DND-41 (cell line): ENCODE results near the gene EMC8.

Experiments used
- ATAC-seq: fragments of 200-7000 bp; cut with Tn5 transposase; 3 replicates; pipeline ENCODE4 v1.9.1; 2021; ENCODE audit warnings: low read depth; ENCODE audit not compliant: insufficient read depth
- DNase-seq: peaks from one replicate; pipeline ENCODE4 v3.0.0-alpha.2; 2020
- H2AFZ ChIP-seq: 2 replicates; pipeline ENCODE4 v1.6.0; 2012; ENCODE audit warnings: low read depth, low read length
- H3K27ac ChIP-seq: 2 replicates; pipeline ENCODE4 v1.5.1; 2012; ENCODE audit warnings: low read length, inconsistent platforms
- H3K27me3 ChIP-seq: fragments of 200-600 bp; sonication (generic); 2 replicates; pipeline ENCODE4 v1.6.0; 2012; ENCODE audit warnings: low read length, mild to moderate bottlenecking, inconsistent platforms; ENCODE audit not compliant: insufficient read depth, poor library complexity
- H3K36me3 ChIP-seq: 2 replicates; pipeline ENCODE4 v1.5.1; 2012; ENCODE audit warnings: low read length, inconsistent platforms; ENCODE audit not compliant: insufficient read depth
- H3K4me1 ChIP-seq: 2 replicates; pipeline ENCODE4 v1.5.1; 2012; ENCODE audit warnings: mild to moderate bottlenecking, low read length; ENCODE audit not compliant: insufficient read depth
- H3K4me2 ChIP-seq: 2 replicates; pipeline ENCODE4 v1.6.0; 2012; ENCODE audit warnings: mild to moderate bottlenecking, moderate library complexity, low read length, inconsistent platforms; ENCODE audit not compliant: insufficient read depth
- H3K4me3 ChIP-seq, 2 experiments: fragments of 200-600 bp in 1 of 2; shearing (Covaris generic) in 1 of 2; 2 replicates each; pipeline ENCODE4 v1.5.1; 2012 to 2016; ENCODE audit warnings: inconsistent platforms in 2 of 2, low read length in 2 of 2, mild to moderate bottlenecking in 2 of 2, low read depth in 1 of 2, moderate library complexity in 1 of 2
- H3K79me2 ChIP-seq: 2 replicates; pipeline ENCODE4 v1.6.0; 2012; ENCODE audit warnings: low read length, inconsistent platforms; ENCODE audit not compliant: insufficient read depth
- H3K9ac ChIP-seq: 2 replicates; pipeline ENCODE4 v1.6.0; 2012; ENCODE audit warnings: low read depth, mild to moderate bottlenecking, inconsistent platforms, low read length, moderate library complexity
- H3K9me3 ChIP-seq: 2 replicates; pipeline ENCODE4 v1.5.1; 2012; ENCODE audit warnings: low read length, moderate library complexity, mild to moderate bottlenecking, inconsistent platforms; ENCODE audit not compliant: insufficient read depth, severe bottlenecking
- H4K20me1 ChIP-seq: 2 replicates; pipeline ENCODE4 v1.6.0; 2012; ENCODE audit warnings: low read length; ENCODE audit not compliant: insufficient read depth
- EZH2 ChIP-seq: IDR thresholded peaks from 3 replicates; pipeline ENCODE4 v1.6.1; 2012; ENCODE audit warnings: borderline replicate concordance, low read depth, mild to moderate bottlenecking, moderate library complexity, low read length, inconsistent platforms; ENCODE audit not compliant: severe bottlenecking
- TF ChIP-seq, protein P1 (sequence below): IDR thresholded peaks from 2 replicates; pipeline ENCODE4 v1.5.1; 2012; ENCODE audit warnings: borderline replicate concordance, low read length, moderate library complexity, mild to moderate bottlenecking; ENCODE audit not compliant: poor library complexity, severe bottlenecking; ENCODE audit errors: extremely low read depth

The EMC8 gene

DNA sequence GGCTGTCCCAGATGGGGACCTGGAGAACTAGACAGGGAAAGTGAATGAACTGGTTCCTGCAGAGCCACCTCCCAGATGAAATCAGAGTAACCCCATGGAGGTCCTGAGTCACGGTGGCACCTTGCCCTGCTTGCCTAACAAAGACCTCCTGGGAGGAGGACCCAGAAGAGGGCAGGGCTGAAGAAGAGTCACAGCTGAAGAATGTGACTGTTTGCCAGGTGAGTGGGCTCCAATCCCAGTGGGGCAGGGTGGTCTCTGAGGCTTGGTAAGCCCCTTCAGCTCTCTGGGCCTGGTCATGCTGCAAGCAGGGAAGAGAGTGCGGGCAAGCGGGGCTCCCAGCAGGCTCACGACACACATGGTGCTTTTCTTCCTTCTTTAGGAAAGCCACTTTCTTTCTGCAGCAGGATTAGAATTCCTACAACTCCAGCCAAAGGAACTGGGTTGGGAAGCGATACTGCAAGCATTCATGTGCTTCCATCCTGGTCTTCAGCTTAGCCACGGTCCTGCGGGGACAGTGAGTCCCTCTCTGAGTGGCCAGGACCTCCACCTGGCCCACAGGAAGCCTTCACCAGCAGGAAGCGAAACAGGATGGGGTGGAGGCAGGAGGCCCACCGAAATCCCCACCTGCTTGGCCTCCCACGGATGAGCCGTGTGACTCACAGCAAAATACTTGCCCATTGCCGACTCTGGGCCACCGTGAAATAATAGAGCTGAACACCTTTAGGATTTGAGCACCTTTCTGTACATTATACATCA is 52.7 kb downstream of the EMC8 start:
- DNase-seq (no peak), ATAC-seq (no peak)
- H3K4me1 ChIP-seq, result peaks cover 11% of the 10 kb centered on the region
- no peaks in the 10 kb centered on the region for H3K79me2 ChIP-seq
- H3K27ac ChIP-seq, result no peak overlapping the region
- no peak overlapping the region for H2AFZ ChIP-seq
- no peak overlapping the region for H3K9ac ChIP-seq
- no peaks in the 10 kb centered on the region for H3K9me3 ChIP-seq
- H3K36me3 ChIP-seq, result no peaks in the 10 kb centered on the region
- TF ChIP-seq, protein P1, sequence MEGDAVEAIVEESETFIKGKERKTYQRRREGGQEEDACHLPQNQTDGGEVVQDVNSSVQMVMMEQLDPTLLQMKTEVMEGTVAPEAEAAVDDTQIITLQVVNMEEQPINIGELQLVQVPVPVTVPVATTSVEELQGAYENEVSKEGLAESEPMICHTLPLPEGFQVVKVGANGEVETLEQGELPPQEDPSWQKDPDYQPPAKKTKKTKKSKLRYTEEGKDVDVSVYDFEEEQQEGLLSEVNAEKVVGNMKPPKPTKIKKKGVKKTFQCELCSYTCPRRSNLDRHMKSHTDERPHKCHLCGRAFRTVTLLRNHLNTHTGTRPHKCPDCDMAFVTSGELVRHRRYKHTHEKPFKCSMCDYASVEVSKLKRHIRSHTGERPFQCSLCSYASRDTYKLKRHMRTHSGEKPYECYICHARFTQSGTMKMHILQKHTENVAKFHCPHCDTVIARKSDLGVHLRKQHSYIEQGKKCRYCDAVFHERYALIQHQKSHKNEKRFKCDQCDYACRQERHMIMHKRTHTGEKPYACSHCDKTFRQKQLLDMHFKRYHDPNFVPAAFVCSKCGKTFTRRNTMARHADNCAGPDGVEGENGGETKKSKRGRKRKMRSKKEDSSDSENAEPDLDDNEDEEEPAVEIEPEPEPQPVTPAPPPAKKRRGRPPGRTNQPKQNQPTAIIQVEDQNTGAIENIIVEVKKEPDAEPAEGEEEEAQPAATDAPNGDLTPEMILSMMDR, result no peak
- no peak for TF ChIP-seq EZH2
- H3K4me3 ChIP-seq, result no peak overlapping the region
- no peak overlapping the region for H3K4me2 ChIP-seq
- peaks cover 25% of the 10 kb centered on the region for H3K27me3 ChIP-seq
- peaks cover 3% of the 10 kb centered on the region; the same call in 1 of the 2 replicates for H4K20me1 ChIP-seq

DNA sequence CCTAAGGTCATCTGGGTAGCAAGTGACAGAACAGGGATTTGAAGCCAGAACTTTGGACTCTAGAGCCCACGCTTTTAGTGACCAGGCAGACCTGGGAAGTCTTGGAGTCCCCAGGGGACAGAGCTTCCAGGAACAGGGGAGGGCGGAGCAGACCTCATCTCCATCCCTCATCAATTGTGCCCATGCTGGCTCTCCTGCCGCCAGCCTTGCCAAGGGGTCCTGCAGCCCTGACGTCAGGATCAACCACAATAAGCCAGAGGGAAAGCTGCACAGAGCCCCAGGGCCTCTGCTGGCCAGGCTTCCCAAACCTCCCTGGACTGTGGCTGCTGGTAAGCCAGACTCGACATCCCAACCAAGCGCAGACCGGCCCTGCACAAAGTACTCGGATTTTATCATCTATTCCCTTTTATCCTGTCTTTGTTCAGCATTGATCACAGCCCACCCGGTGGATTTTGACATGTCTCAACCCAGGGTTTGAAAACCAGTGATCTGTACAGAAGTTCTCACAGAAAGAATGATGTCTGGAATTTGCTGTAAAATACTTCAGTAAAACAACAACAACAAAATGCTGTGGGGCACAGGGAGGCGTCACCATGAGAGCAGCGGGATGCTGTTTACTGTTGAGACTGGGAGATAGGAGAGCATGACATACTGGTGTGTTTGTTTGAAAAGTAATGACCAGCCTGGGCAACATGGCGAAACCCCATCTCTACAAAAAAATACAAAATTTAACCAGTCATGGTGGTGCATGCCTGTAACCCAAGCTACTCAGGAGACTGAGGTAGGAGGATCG is 60.2 kb downstream of the EMC8 start:
- no peaks in the 10 kb centered on the region for H3K36me3 ChIP-seq
- DNase-seq (no peak), ATAC-seq (no peak)
- no peaks in the 10 kb centered on the region for H3K9me3 ChIP-seq
- H3K79me2 ChIP-seq, result no peaks in the 10 kb centered on the region
- no peaks in the 10 kb centered on the region for H3K27me3 ChIP-seq
- no peaks in the 10 kb centered on the region for H3K4me1 ChIP-seq
- H3K9ac ChIP-seq, result no peak overlapping the region
- no peak overlapping the region for H3K4me3 ChIP-seq
- no peaks in the 10 kb centered on the region for H4K20me1 ChIP-seq
- H3K27ac ChIP-seq, result no peak overlapping the region
- no peak overlapping the region for H3K4me2 ChIP-seq
- TF ChIP-seq, protein P1, result no peak
- no peak for TF ChIP-seq EZH2
- no peak overlapping the region for H2AFZ ChIP-seq

DNA sequence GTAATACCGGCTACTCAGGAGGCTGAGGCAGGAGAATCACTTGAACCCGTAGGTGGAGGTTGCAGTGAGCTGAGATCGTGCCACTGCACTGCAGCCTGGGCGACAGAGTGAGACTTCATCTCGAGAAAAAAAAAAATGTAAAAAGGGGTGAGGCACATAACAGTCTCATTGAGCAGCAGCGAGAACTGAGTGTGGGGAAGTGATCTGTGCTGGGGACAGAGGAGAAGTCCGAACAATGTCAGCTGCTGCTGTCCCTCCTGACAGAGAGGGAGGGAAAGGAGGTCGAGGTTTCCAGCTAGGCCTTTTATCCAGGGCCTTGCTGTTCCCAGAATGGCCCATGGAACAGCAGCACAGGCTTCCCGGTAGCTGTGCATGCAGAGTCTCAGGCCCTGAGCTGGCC is 62.4 kb downstream of the EMC8 start:
- Histone ChIP-seq H3K4me2 (no peak overlapping the region), H3K27ac (no peak overlapping the region), H2AFZ (no peak overlapping the region), H3K27me3 (no peaks in the 10 kb centered on the region), H3K4me1 (no peaks in the 10 kb centered on the region), H3K4me3 (no peak overlapping the region), H3K9ac (no peak overlapping the region), H3K9me3 (no peaks in the 10 kb centered on the region), H4K20me1 (no peaks in the 10 kb centered on the region), H3K36me3 (no peaks in the 10 kb centered on the region), H3K79me2 (no peaks in the 10 kb centered on the region)
- no peak for TF ChIP-seq EZH2
- TF ChIP-seq, protein P1, result no peak
- DNase-seq, result no peak
- no peak for ATAC-seq
